Heart left ventricle (tissue), 16 donors: ENCODE results near the gene REXO1. TPM values are rescaled to one million over a fixed set of nuclear protein-coding genes. Genes with fewer than 3 reads are reported as not detected.
"Not testable (repeated sequence)": the region's sequence is repeated elsewhere in the genome, so short reads cannot be mapped to it uniquely, and the experiment has no call there.

Experiments used
- ATAC-seq, 4 donors: fragments of 200-7000 bp; cut with Tn5 transposase; one replicate each; pipeline ENCODE4 v1.9.1; 2020 to 2022; ENCODE audit warnings: moderate library complexity in 4 of 4, mild to moderate bottlenecking in 3 of 4, moderate number of reproducible peaks in 1 of 4
- DNase-seq, 5 donors: peaks; one replicate each; pipeline ENCODE4 v3.0.0-alpha.2; 2020
- H3K27ac ChIP-seq, 12 donors: fragments of 200-600 bp; sonication (generic) in 4 of 12; one replicate each; pipeline versions ENCODE4 v1.5.0 to v1.8.0; 2016 to 2022; ENCODE audit warnings: mild to moderate bottlenecking in 2 of 12
- H3K27me3 ChIP-seq, 9 donors: fragments of 200-600 bp; sonication (generic) in 2 of 9; one replicate each; pipeline versions ENCODE4 v1.5.1 to v1.8.0; 2016 to 2022; ENCODE audit warnings: mild to moderate bottlenecking in 3 of 9
- H3K36me3 ChIP-seq, 9 donors: fragments of 200-600 bp; sonication (generic) in 2 of 9; one replicate each; pipeline versions ENCODE4 v1.5.0 to v1.8.0; 2018 to 2022; ENCODE audit warnings: mild to moderate bottlenecking in 2 of 9
- H3K4me1 ChIP-seq, 12 donors: fragments of 200-600 bp; sonication (generic) in 4 of 12; one replicate each; pipeline versions ENCODE4 v1.5.0 to v1.8.0; 2016 to 2022; ENCODE audit warnings: mild to moderate bottlenecking in 3 of 12
- H3K4me3 ChIP-seq, 12 donors: fragments of 200-600 bp; sonication (generic) in 4 of 12; one replicate each; pipeline versions ENCODE4 v1.5.0 to v1.8.0; 2017 to 2022; ENCODE audit warnings: mild to moderate bottlenecking in 9 of 12, moderate library complexity in 4 of 12
- H3K9me3 ChIP-seq, 12 donors: fragments of 200-600 bp; sonication (generic) in 4 of 12; one replicate each; pipeline versions ENCODE4 v1.5.0 to v1.8.0; 2016 to 2022; ENCODE audit warnings: mild to moderate bottlenecking in 1 of 12
- POLR2A ChIP-seq, 2 donors: fragments of 450-650 bp; IDR thresholded peaks; one replicate each; pipeline ENCODE4 v1.6.1; 2017; ENCODE audit warnings: antibody characterized with exemption in 2 of 2, mild to moderate bottlenecking in 2 of 2, moderate library complexity in 2 of 2
- WGBS, 4 donors: extraction: QIAGEN DNeasy Blood & Tissue Kit in 2 of 4; methylation state at CpG; one replicate each; pipeline versions ENCODE4 v1.1.5 to v1.1.7; 2013 to 2018; 5-methylcytosine and 5-hydroxymethylcytosine counted together
- intact Hi-C, 10 donors: fragments of 100-400 bp; cut with DNase I; formaldehyde crosslinking; loops; one replicate each; pipeline versions ENCODE4 v1.11.1 to v1.14.2; 2022
- polyA plus RNA-seq, 2 donors: library from polyadenylated mRNA; stranded (reverse); fragments of 200-250 nt; gene quantifications; one replicate each; pipeline ENCODE4 v1.2.3, GENCODE V29; 2013
- total RNA-seq, 9 donors: library from RNA; depleted of rRNA in 2 of 9; stranded (reverse); fragments of >200 nt in 2 of 9; fragmentation: NEBNext Ultra II Directional in 3 of 9; extraction: Animal tissue kit (Norgen Biotek cat#: 25700) in 3 of 9; gene quantifications; one replicate each; pipeline versions ENCODE4 v1.1.0 to v1.2.4, GENCODE V29; 2016 to 2023
- TF ChIP-seq, protein P1 (sequence below), 12 donors: fragments of 200-600 bp; sonication (generic) in 4 of 12; IDR thresholded peaks; one replicate each; pipeline versions ENCODE4 v1.5.0 to v1.8.0; 2018 to 2022; ENCODE audit warnings: antibody characterized with exemption in 12 of 12, mild to moderate bottlenecking in 5 of 12
- donor health status: ischemic (EF 13 %, LVEDD 7.1; RV severe dilation, severe dysfunction).
- donor health status: healthy with polysubstance abuse.
- donor health status: DM: no; HTN: yes; CAD: no.
- donor health status: DM: no; HTN: no; CAD: no.
- donor health status: ischemic (EF 25% LVEDD 6.9; RV normal size, moderate dysfunction).
- donor health status: ischemic (EF 25% LVEDD 5.7; RV mildly dilated, moderate dysfunction).
- donor health status: healthy.
- donor health status: DM: yes; HTN: yes; CAD: no.
- donor health status: ischemic (EF 35%, LVEDD 5.7; RV mildly dilated, moderate dysfunction).
- donor health status: nonischemic (EF 11% LVEDD 7.7; RV severe dilation, severe dysfunction).
- donor health status: DM: yes; HTN: yes; CAD: no.
- donor health status: PGD.
- donor health status: ischemic (EF 29% LVEDD 5.4; RV normal size, mild dysfunction).
- donor health status: nonischemic (EF 23%, LVEDD 6.1; RV moderate dilation, normal function).

REXO1 gene
- total and polyA plus RNA-seq, 11 donors = 13.2 to 22.4 (median 16.4) TPM

DNA sequence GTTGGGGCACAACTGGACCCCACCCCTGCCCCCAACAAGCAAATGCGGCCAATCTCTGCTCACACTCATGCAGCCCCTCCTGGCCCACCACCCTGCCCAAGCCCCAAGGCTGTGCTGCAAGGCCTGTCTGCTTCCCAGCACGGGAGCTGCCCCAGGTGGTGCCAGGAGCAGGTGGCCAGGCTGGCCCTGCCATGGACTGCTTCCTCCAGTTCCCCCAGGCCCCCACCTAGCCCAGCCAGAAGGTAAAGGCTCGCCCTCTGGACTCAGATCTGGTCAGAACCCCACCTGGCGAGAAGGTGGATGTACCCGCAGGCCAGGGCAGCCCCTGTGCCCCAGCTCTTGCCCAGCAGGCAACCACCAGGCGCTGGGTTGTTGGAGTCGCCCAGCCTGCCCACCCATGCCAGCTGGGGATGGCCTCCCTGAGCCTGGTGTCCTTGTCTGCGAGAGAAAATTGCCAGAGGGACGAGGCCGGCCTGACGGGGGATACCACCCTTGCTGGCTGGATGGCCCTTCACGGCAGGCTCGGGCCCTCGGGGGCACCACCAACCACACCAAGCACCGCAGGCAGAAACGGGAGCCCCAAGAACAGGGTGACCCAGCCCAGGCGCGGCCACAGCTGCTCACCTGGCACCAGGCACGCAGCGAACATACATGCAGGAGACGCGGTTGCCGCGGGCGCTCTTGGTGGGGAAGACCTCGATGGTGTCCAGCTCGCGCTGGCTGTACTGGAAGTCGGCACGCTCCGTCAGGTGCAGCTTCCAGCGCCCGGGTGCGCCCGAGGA lies 32.5 kb upstream of the REXO1 start:
- no peak for ATAC-seq
- H3K27ac ChIP-seq = peak overlapping the region in 11 of 12 donors; percentile 43 to 97 (median 90)
- TF ChIP-seq, protein P1, sequence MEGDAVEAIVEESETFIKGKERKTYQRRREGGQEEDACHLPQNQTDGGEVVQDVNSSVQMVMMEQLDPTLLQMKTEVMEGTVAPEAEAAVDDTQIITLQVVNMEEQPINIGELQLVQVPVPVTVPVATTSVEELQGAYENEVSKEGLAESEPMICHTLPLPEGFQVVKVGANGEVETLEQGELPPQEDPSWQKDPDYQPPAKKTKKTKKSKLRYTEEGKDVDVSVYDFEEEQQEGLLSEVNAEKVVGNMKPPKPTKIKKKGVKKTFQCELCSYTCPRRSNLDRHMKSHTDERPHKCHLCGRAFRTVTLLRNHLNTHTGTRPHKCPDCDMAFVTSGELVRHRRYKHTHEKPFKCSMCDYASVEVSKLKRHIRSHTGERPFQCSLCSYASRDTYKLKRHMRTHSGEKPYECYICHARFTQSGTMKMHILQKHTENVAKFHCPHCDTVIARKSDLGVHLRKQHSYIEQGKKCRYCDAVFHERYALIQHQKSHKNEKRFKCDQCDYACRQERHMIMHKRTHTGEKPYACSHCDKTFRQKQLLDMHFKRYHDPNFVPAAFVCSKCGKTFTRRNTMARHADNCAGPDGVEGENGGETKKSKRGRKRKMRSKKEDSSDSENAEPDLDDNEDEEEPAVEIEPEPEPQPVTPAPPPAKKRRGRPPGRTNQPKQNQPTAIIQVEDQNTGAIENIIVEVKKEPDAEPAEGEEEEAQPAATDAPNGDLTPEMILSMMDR (IDR thresholded peaks at IDR 0.05) = no peak
- no peak for TF ChIP-seq POLR2A (IDR thresholded peaks at IDR 0.05)
- H3K4me3 ChIP-seq = peak overlapping the region in 11 of 12 donors; percentile 6 to 99 (median 91)
- WGBS, 4 donors = 54 to 87% (median 76%) methylated on average over 7 to 35 of the region's 35 CpGs
- DNase-seq = no peak
- peaks cover 8 to 61% (median 44%) of the 10 kb centered on the region in 12 donors for H3K4me1 ChIP-seq
- H3K27me3 ChIP-seq = no peaks in the 10 kb centered on the region
- no peaks in the 10 kb centered on the region for H3K9me3 ChIP-seq
- peaks cover 0 to 18% (median 7%) of the 10 kb centered on the region in 9 donors for H3K36me3 ChIP-seq
- intact Hi-C loops = no loop called here

DNA sequence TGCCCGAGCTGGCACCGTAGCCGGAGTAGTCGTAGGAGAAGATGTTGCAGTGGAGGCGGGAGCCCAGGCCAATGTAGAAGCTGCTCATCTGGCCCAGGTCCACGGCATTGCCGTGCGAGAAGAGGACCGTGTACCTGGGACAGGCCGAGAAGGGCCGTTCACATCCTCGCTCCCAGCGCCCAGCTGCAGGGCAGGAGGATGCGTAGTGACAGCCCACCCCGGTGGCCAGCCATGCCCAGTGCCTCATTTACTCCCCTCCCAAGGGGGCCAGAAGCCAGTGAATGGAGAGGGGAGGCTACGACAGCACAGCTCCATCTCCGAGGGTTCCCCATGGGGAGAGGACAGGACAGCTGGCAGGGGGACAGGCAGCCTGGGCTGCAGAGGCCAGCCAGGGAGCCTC lies 31.7 kb upstream of the REXO1 start:
- H3K4me1 ChIP-seq = peaks cover 8 to 68% (median 48%) of the 10 kb centered on the region in 12 donors
- intact Hi-C loops, H3K9me3 ChIP-seq, H3K4me3 ChIP-seq, ATAC-seq, H3K27me3 ChIP-seq, DNase-seq: not testable (repeated sequence)
- H3K36me3 ChIP-seq = peaks cover 0 to 18% (median 7%) of the 10 kb centered on the region in 9 donors
- peak overlapping the region in 5 of 12 donors; percentile 6 to 96 (median 92) for H3K27ac ChIP-seq
- 81 to 88% (median 82%) methylated on average over 12 to 17 of the region's 17 CpGs for WGBS, 4 donors

DNA sequence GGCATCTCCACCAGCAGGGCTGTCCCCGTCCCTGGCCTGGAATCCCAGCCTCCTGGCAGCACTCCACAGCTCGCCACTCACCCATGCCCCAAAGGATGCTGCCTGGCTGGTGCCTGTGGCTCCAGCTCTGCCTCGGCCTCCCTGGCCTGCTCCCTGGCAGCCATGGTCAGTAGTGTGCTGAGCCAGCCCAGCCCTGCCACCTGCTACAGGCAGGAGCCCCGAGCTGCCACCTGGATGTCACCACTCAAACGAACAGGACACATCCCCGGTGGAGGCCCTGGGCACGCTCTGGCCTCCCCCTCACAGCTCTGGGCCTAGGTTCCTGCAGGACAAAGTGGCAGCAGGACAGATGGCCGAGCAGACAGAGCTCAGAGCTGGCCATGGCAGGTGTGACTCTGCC lies 30.3 kb upstream of the REXO1 start:
- H3K27ac ChIP-seq, ATAC-seq, H3K27me3 ChIP-seq, DNase-seq, H3K4me3 ChIP-seq, intact Hi-C loops, H3K9me3 ChIP-seq: not testable (repeated sequence)
- Histone ChIP-seq H3K36me3 (peaks cover 0 to 18% (median 7%) of the 10 kb centered on the region in 9 donors), H3K4me1 (peaks cover 4 to 69% (median 52%) of the 10 kb centered on the region in 12 donors)
- 52 to 82% (median 71%) methylated on average over 5 to 8 of the region's 8 CpGs for WGBS, 4 donors

DNA sequence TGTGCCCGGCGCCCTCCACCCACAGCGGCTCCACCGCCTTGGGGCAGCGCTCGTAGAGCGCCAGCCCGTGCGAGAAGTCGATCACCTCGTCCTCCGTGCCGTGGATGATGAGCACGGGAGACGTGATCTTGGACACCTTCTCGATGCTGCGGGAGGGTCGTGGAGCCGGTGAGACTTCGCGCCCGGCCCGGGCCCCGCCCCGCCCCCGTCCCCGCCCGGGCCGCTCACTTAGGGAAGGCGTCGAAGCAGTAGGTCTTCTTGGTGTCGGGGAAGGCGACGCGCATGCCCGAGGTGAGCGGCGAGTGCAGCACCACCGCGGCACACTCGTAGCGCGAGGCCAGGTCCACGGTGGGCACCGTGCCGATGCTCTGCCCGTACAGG lies 29.0 kb upstream of the REXO1 start:
- H3K9me3 ChIP-seq, H3K27ac ChIP-seq, H3K27me3 ChIP-seq, intact Hi-C loops, DNase-seq, H3K4me3 ChIP-seq, ATAC-seq: not testable (repeated sequence)
- H3K4me1 ChIP-seq = peaks cover 11 to 69% (median 51%) of the 10 kb centered on the region in 12 donors
- WGBS, 4 donors = 63 to 77% (median 72%) methylated on average over 21 to 38 of the region's 47 CpGs
- peaks cover 0 to 18% (median 7%) of the 10 kb centered on the region in 9 donors for H3K36me3 ChIP-seq

DNA sequence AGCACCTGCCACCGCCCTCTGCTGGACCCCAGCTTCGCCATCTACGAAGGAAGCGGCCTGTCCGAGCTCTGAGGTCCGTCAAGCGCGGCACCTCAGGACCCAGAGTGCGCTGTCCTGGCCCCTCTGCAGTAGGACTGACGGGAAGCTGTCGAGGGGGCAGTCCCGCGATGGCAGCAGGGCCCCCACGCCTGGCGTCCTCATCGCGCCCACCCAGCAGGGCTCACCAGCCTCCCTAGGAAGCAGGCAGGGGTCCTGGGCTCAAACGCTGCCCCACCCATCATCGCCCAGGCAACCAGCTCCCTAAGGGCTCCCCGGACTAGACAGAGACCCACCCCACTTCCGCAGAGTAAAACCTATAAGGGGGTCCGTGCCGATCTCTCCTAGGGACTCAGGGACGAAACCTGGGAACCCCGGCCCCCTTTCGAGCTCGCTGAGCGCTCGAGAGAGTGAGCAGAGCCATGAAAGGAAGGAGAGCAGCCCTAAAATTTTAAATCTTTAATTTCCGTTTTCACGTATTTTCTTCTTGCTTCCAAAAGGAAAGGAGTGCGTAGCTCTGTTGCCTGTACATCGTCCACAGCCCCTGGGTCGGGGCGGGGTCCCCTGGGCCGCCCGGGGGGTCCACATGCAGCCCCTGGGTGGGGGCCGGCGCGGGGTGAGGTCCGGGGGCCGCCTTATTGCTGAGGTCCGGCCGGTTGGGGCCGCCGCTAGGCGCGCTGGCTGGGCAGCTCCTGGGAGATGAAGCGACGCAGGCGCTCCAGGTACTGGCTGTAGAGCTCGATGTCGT lies 28.4 kb upstream of the REXO1 start:
- DNase-seq = peak in 2 of 5 donors; percentile 35 to 50
- intact Hi-C loops = not testable (repeated sequence)
- WGBS, 4 donors = 28 to 37% (median 31%) methylated on average over 20 to 47 of the region's 53 CpGs

More for the DNA sequence above, 28.4 kb upstream of the REXO1 start:
- not testable (repeated sequence) for H3K9me3 ChIP-seq, H3K27me3 ChIP-seq
- peak overlapping the region; percentile 60 to 98 (median 94) for H3K27ac ChIP-seq
- H3K4me3 ChIP-seq = peak overlapping the region; percentile 63 to 100 (median 90)
- peak; percentile 4 to 16 (median 12) for ATAC-seq
- H3K4me1 ChIP-seq = peaks cover 11 to 69% (median 50%) of the 10 kb centered on the region in 12 donors
- peaks cover 0 to 19% (median 8%) of the 10 kb centered on the region in 9 donors for H3K36me3 ChIP-seq
